ENCODE results near the gene EMC8. TPM values are rescaled to one million over a fixed set of nuclear protein-coding genes. Genes with fewer than 3 reads are reported as not detected.

Gene EMC8
- total and polyA plus RNA-seq, 2 of the 8 experiments (the other 6 are each of a cell fraction or from before 2014, with no cell fraction given), result 52.2 to 69.7 TPM

GRCh38 chr16:85847681-85848601, 48.6 kb upstream of the EMC8 start:
- ChIA-PET CTCF (ENCODE audit: partially characterized antibody) (interaction anchor here (0.6 to 3.6 kb wide), 11 partner anchors 13 to 492 kb away, joined by 3 to 26 read pairs (median 3); no protein-coding TSS in a partner anchor), POLR2A (ENCODE audit: partially characterized antibody) (interaction anchor here (0.6 kb wide), 2 partner anchors 35 to 71 kb away, joined by 3 read pairs; no protein-coding TSS in a partner anchor)
- Histone ChIP-seq H2BK12ac (ENCODE audit: low read depth, low read length) (no peak overlapping the region), H3K4me2 (ENCODE audit: insufficient read depth in 1 of 2, low read depth in 2 of 2, low read length in 2 of 2) (no peak overlapping the region), H3K18ac (ENCODE audit: extremely low read depth, low read length) (no peak overlapping the region), H2BK20ac (ENCODE audit: low read length) (no peak overlapping the region), H3K9me3 (ENCODE audit: insufficient read depth in 2 of 2, low read depth in 1 of 2, low read length in 1 of 2) (no peaks in the 10 kb centered on the region), H3K23me2 (ENCODE audit: low read depth, low read length) (no peaks in the 10 kb centered on the region; the same call in 1 of the 2 replicates), H4K91ac (replicated peaks; ENCODE audit: insufficient read length, low read length) (no peak overlapping the region), H3K36me3 (ENCODE audit: control insufficient read depth in 2 of 4, insufficient read depth in 4 of 4, low read length in 3 of 4) (no peaks in the 10 kb centered on the region), H3K56ac (replicated peaks; ENCODE audit: insufficient read length, low read depth, low read length) (no peak overlapping the region), H4K20me1 (replicated peaks in 1 of 2; ENCODE audit: control insufficient read depth in 1 of 2, insufficient read depth in 2 of 2, low read length in 2 of 2) (no peaks in the 10 kb centered on the region), H4K5ac (ENCODE audit: insufficient read length, low read depth, low read length) (no peak overlapping the region), H2BK15ac (ENCODE audit: low read length) (no peak overlapping the region), H3K4me1 (replicated peaks in 1 of 4; ENCODE audit: control insufficient read depth in 3 of 4, insufficient read depth in 4 of 4, low read length in 3 of 4) (no peaks in the 10 kb centered on the region), H2BK120ac (replicated peaks; ENCODE audit: low read depth, low read length) (no peak overlapping the region), H2AK5ac (ENCODE audit: low read depth, low read length) (no peak overlapping the region), H3K79me1 (ENCODE audit: low read depth, low read length) (no peaks in the 10 kb centered on the region), H3K27me3 (replicated peaks in 1 of 4; ENCODE audit: control insufficient read depth in 3 of 4, extremely low read depth in 1 of 4, insufficient read depth in 3 of 4, low read length in 3 of 4) (no peaks in the 10 kb centered on the region; a peak in 1 of 7 replicates), H3K14ac (ENCODE audit: insufficient read length) (no peak overlapping the region), H3K27ac (ENCODE audit: low read depth, low read length) (no peak overlapping the region), H4K8ac (ENCODE audit: extremely low read depth, insufficient read depth, low read length) (no peak overlapping the region), H3K9ac (replicated peaks in 1 of 4; ENCODE audit: extremely low read depth in 1 of 4, low read depth in 3 of 4, low read length in 3 of 4) (no peak overlapping the region), H2AFZ (ENCODE audit: low read length) (no peak overlapping the region), H3K4ac (replicated peaks; ENCODE audit: insufficient read length, low read depth, low read length) (no peak overlapping the region), H3K79me2 (ENCODE audit: control insufficient read depth in 1 of 2, insufficient read depth in 2 of 2, low read length in 2 of 2) (no peaks in the 10 kb centered on the region), H2BK5ac (ENCODE audit: low read depth, low read length) (no peak overlapping the region; the same call in 1 of the 2 replicates), H3K23ac (ENCODE audit: insufficient read length) (no peak overlapping the region), H3K4me3 (ENCODE audit: extremely low read depth in 1 of 4, insufficient read depth in 2 of 4, low read depth in 3 of 4, low read length in 4 of 4) (no peak overlapping the region)
- FAIRE-seq (no peak), DNase-seq (ENCODE audit: low read depth in 1 of 2, low spot score in 2 of 2) (no peak)
- TF ChIP-seq POU5F1 (IDR thresholded peaks at IDR 0.05; ENCODE audit: low read depth, low read length), result no peak
- no peak for TF ChIP-seq BACH1 (IDR thresholded peaks at IDR 0.05; ENCODE audit: low read length)
- TF ChIP-seq FOSL1 (IDR thresholded peaks at IDR 0.05; ENCODE audit: insufficient read depth, low read depth, low read length), result no peak
- no peak for TF ChIP-seq PHF8 (conservative IDR thresholded peaks at IDR 0.05; ENCODE audit: low read depth, low read length)
- TF ChIP-seq YY1 (IDR thresholded peaks at IDR 0.05; ENCODE audit: low read depth, low read length), result no peak
- TF ChIP-seq TEAD4 (IDR thresholded peaks at IDR 0.05; ENCODE audit: low read depth, low read length), result no peak
- TF ChIP-seq RNF2 (IDR thresholded peaks at IDR 0.05; ENCODE audit: borderline replicate concordance, low read depth, low read length, missing control alignments, poor library complexity, severe bottlenecking), result no peak
- TF ChIP-seq SP1 (IDR thresholded peaks at IDR 0.05; ENCODE audit: low read depth, low read length), result no peak
- TF ChIP-seq EGR1 (IDR thresholded peaks at IDR 0.05; ENCODE audit: borderline replicate concordance, low read depth, low read length), result no peak
- TF ChIP-seq SUZ12 (IDR thresholded peaks at IDR 0.05; ENCODE audit: low read length), result no peak
- TF ChIP-seq SAP30 (IDR thresholded peaks at IDR 0.05; ENCODE audit: insufficient read depth, insufficient replicate concordance, low read length), result no peak
- TF ChIP-seq CREB1 (IDR thresholded peaks at IDR 0.05), result no peak
- no peak for TF ChIP-seq SIRT6 (IDR thresholded peaks at IDR 0.05; ENCODE audit: low read length)
- whole genome bisulfite sequencing, 2 experiments (ENCODE audit: extremely low coverage in 1 of 2, insufficient coverage in 1 of 2, insufficient read length in 1 of 2, insufficient replicate concordance in 2 of 2, low coverage in 1 of 2, low lambda C conversion rate in 2 of 2, missing lambda C conversion rate in 1 of 2), result 85% methylated on average over 38 of the region's 39 CpGs; no CpG with 5 or more reads in 1 of the 2 experiments

Data from H1 (cell line).